Endometrial microvascular endothelial cells (primary cell): ENCODE results near the gene KIAA0319L. TPM values are rescaled to one million over a fixed set of nuclear protein-coding genes. Genes with fewer than 3 reads are reported as not detected.

Experiments
- in situ Hi-C: cut with HindIII; loops from 2 replicates; pipeline ENCODE4 v1.10.0; 2017; ENCODE audit warnings: low sequenced_read_pairs, low pct_unique_long_range_greater_than_20kb; ENCODE audit errors: inconsistent ontology term
- total RNA-seq: library from RNA; depleted of rRNA; stranded (reverse); fragments of >200 nt; gene quantifications from one replicate; pipeline ENCODE4 v1.2.3, GENCODE V29; 2015; ENCODE audit errors: inconsistent ontology term

Gene KIAA0319L
- total RNA-seq, 1 donor from 2014 or later = 40.9 TPM

DNA sequence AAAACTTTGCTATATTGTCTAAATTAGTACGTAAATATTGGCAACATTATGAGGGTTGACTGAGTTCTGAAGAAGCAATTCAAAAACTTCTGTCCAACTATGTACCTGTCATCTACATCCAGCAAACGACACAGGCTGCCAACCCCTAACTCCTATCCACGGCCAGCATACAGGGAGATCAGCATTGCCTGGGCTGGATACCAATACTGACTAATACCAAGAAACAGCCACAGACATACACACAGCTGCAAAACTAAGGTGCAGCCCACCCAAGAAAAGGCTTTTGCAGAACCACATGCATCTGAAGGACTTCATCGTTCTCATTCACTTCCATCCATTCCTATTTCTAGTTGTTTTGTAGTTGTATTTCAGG lies 2.0 kb downstream of the KIAA0319L start:
- in situ Hi-C loops = loop anchor here (25.0 kb wide), 1 partner anchor 182 kb away; no protein-coding TSS in a partner anchor

DNA sequence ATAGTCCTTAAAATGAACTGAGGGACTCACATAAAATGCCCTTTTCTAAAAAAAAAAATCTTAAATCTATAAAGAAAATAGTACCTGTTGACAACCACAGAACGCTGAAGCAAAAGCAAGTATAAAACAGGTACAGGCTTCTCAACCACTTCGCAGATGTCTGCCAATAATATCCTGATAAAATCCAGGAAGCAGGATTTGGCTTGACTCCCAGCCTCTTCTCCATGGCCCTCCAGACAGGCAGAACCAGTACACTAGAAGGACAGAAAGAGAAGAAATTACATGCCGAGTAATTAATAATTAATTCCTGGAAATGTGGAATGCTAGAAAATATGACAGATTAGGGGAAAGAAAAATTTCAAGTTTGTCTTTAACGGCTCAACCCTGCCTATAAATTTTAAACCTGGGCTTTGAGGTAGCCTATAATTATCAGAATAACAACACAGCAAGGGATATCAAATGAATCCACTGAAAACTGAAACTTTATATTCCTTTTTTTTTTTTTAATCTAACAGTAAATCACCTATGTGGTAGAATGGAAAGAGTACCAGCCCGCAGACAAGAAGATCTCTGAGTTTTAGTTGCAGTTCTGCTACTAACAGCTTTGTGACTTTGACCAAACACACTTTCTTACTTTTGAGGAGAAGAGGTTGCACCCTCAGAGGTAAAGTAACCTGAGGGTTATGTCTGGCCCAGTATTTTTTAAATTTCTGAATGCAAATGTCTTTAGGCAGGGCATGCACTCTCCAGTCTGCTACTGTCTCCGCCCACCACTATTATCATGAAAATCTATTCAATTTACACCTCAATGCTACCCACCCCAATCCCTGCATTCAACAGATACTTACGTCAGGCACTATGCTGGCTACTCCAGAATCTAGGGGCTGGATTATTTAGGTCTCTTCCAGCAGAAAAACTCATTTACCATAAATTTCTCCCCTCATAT lies 2.7 kb downstream of the KIAA0319L start:
- in situ Hi-C loops = loop anchor here (25.0 kb wide), 1 partner anchor 183 kb away; no protein-coding TSS in a partner anchor

DNA sequence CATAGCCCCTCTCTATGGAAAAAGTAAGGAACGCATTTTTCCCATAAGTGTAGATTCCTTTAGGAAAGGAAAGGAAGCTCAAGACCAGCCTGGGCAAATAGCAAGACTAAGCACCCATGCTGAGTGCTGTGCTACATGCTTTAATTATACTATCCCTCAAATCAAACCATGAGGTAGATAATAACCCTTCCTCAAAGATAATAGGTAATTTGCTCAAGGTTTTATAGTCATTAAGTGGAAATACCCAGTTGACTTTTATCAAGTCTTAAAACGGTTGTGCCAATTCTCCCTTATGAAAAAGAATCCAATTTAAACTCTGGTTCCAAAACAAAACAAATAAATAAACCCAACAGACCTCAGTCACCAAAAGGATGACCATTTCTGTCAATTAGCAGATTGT lies 3.4 kb downstream of the KIAA0319L start:
- in situ Hi-C loops = loop anchor here (25.0 kb wide), 1 partner anchor 183 kb away; no protein-coding TSS in a partner anchor

DNA sequence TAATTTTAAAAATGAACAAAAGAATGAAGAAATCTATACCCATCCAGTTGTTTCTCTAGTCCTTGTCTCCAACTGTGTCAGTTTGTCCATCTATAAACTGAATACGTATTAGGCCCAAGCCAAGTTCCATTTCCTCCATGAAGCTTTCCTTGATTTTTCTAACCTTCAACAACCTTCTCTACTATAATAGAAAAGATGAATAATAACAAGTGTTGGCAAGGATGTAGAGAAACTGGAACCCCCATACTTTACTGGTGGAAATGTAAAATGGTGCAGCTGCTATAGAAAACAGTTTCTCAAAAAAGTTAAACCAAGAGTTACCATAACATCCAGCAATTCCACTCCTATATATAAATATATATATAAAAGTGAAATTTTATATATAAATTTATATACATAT lies 10.6 kb downstream of the KIAA0319L start:
- in situ Hi-C loops = no loop called here

DNA sequence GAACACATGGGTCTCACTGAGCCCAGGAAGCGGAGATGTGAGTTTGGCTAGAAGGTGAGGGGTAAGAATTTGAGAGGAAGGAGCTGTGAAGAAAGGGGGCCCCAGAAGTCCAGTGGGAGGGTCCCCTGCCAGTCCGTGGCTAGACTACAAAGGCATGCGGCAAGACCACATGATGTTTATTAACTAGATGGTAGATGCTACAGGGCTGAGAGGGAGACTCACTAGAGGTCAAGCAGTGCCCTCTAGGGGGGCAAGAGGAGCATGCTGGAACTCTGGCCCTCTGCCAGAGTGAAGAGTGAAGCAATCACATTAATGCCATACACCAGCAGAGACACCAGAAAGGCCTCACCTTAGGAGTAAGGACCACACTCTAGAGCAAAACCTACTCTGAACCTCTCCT lies 12.2 kb downstream of the KIAA0319L start:
- in situ Hi-C loops = no loop called here

DNA sequence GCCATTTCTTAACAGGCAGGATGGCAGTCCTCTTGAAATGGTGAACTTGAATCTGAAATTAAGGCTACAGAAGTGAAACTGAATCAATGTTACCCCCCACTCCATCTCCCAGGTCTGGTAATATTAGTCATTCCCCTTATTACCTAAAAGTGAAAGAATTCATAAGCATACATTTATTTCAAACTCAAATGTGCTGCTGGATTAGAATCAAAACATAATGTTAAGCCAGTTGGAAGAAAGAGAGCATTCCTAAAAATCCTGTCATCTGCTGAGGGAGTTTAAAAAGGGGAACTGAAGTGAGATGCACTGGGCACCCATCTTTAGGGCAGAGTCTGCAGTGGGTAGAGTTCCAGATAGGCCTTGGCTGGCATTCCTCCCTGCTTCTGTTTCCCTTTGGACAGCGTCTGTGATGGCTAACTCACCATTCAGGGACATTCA lies 17.4 kb downstream of the KIAA0319L start:
- in situ Hi-C loops = no loop called here

DNA sequence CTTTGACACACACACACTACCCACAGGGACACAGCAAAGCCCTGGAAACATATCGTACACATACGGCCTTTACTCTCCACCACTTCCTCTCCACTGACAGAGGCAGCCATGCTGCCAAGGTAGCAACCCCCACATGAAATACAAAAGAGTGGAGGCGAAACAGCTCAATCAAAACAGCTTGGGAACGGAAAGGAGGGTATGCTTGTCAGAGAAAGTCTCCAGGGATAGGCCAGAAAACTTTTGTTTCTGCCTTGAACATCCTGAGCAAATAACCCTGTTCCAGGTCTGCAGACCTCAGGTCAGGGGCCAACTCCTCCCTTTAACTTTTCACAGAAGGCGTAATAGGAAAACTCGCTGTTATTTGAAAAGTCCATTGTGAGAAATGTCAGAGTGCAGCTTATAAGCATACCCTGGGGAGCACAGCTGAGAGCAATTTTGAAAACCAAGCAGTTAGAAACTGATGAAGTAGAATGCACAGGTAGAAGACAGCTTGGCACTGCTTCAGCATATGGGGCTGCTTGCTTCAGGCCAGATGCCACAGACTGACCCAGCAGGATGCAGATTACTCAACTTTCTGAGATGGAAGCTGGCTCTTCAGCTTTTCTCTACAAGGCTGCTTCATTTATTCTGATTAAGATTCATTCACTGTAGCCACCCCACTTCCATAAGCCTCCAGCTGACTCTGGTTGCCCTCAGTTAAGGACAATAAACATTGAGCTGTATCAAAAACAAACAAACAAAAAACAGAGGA lies 18.0 kb downstream of the KIAA0319L start:
- in situ Hi-C loops = no loop called here

DNA sequence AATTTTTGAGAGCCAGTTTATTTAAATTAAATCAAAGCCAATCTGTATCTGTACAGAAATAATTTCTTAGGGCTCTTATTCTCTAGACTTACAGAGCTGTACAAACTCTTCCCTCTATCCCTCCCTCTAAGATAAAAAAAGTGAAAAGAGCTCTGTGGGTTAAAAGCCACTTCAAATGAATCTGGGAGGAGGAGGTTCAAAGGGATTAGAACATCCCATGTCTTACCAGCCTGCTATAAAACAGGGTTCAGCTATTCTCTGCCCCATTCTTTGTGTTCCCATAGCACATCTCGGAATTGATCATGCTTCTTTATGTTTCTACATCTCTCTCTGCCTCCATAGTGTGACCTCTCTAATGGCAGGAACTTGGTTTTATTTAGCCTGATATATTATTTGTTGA lies 19.4 kb downstream of the KIAA0319L start:
- in situ Hi-C loops = no loop called here

DNA sequence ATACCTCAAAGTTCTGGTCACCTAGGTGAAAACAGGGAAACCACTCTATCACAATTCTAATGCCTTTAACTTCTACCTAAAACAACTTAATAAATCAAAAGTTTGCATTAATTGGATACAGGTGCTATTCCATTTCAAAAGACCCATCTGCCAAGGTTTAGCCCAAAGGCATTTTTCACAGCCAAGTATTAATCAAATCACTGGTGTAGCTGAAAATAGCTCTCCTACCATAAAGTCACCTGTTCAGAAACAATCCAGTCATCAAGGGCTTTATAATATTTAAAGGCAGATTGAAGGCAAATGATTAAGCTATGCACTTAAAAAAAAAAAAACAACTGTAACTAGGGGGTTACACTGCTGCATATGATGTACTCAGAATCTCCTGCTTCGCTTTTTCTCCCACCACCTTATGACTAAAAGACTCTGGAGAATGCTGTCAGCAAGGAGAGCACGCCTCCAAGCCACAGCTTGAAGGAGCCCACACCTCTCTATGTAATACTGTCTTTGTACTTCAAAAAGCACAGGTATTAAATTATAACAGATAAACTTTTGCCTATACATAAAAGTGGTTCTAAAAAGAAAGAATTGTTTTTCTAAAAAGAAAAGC lies 20.5 kb downstream of the KIAA0319L start:
- in situ Hi-C loops = no loop called here

DNA sequence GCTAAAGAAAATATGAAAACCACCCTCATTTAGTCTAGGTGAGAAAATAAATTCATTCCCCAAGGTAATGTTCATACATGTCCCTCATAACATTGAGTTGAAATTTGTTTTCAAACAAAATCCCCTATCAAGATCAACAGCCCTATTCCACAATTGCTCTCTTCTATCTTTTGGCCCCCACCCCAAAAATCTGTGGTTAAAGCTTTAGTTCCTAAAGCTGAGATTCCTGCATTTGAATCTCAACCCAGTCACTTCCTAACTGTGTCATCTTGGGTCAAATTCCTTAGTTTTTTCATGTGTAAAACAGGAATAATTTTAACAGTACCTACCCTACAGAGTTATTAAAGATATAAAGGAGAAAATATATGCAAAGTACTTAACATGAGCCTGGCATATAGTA lies 22.0 kb downstream of the KIAA0319L start:
- in situ Hi-C loops = no loop called here

DNA sequence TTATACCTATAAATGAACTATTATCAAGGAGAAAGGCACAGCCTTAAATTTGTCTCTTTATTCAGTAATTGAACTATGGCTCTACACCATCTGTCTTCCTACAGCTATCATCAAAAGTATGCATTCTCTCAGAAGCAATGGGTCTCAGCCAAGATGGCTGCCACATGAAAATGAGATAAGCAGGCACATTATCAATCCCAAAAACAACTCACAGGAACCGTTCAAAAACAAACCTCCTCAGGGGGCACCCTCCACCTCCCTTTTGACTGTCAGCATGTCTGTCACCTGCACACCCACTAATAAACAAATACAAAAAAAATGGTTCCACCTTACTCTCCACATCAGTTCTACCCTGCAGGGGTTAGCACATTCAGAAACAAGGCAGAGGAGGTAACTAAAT lies 23.6 kb downstream of the KIAA0319L start:
- in situ Hi-C loops = no loop called here

DNA sequence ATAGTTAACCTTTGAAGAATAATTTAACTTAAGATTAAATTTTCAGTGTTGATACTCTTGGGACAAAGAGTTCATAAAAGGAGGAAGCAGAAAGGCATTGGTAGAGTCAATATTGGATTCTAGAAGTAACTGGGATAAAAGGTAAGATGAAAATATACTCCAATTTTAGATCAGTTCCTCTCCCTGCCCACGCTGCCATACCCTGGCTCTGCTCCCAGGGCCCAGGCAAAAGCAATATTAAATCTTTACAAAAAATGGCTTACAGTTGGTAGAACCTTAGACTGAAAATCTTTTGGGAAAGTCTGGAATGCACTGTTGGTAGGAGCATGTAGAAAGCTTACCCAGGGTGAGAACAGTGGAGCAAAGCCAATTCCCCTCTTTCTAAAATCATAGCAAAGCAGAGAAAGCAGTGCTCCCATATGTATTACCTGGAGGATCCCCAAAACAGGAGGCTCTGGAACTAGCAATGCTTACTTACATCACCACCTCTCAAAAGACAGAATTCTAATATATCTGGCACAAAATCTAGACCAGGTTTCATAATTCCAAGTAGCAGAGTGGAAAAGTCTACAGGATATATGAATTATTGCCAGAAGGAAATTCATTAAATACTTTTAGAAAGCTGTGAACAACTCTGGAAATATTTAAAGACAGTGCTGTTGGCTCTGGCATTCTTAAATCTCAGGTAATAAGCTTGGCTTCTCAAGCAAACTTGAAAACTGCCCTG lies 24.5 kb downstream of the KIAA0319L start:
- in situ Hi-C loops = no loop called here

DNA sequence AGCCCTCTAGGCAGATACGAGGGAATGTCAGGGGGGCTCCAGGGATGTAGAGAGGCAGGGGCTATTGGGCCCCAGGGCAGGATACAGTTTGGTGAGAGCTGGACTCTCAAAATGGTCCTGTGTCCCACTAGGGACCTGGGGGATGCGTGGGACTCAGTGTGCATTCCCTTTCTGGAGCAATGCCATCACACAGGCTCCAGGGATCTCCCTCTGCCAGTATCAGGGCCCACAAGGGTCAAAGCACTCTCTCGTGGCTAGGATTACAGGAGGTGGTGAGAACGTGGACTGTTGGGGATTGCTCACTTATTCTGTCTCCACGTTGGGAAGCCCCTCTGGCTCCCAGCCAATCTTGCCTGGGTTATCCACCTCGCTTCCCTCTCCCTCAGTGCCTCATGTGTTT lies 25.8 kb downstream of the KIAA0319L start:
- in situ Hi-C loops = no loop called here

DNA sequence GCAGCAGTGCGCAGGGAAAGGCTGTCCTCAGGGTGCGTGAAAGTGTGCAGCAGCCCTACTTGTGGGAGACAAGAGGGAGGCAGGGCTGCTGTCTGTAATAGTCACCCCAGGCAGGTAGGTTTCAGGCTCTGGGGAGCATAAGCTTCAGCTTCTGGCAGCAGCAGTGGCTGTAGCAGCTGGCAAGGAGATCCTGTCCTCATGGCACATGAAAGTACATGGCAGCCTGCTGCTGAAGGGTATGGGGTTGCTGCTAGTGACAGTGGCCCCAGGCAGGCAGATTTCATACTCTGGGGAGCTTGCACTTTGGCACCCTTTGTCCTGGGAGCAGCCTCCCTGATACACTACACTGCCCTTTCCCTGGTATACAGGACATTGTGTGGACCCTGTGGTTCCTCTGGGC lies 26.3 kb downstream of the KIAA0319L start:
- in situ Hi-C loops = no loop called here

DNA sequence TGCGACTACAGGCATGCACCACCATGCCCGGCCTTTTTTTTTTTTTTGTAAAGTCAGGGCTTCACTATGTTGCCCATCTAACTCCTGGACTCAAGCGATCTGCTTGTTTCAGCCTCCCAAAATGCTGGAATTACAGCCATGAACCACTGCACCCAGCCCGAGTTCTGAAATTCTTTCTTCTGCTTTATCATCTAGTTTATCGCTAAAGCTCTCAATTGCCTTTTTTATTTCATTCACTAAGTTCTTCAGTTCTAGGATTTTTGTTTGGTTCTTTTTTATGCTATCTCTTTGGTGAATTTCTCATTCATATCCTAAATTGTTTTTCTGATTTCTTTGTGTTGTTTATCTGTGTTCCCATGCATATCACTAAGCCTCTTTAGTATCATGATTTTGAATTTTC lies 27.0 kb downstream of the KIAA0319L start:
- in situ Hi-C loops = no loop called here

DNA sequence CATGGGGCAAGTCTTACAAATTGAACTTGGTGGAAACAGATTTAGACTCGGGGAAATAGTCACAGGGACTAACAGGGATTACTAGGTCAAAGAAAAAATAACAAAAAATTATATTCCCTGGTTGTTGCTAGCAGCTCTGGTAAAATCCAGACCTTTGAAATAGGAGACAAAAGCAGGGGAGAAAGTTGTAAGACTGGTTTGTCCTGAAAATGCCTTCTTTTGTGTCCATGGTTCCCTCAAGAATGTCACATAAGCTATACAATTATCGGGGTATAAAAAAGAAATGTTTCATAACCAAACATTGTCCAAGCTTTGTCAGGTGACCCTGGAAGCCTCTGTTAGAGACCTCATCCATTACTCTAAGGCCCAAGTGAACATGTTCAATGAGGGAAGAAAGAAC lies 33.1 kb downstream of the KIAA0319L start:
- in situ Hi-C loops = no loop called here

DNA sequence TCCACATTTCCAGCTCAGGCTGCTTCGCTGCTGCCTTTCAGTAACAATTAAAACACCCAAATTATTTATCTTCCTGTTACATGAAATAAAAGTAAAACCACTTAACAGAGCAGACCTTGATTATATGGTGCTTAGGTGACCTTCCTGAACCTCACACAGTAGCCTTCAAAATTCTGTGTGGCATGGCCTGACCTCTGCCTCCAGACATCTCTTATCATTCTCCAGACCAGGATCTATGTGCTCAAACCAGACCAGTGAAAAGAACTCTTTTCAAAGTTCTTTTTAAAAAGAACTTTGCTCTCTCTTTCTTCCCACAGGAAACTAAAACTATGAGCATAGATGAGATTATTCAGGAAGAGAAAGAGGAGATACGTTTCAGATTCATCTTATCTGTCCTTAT lies 37.8 kb downstream of the KIAA0319L start:
- in situ Hi-C loops = no loop called here

DNA sequence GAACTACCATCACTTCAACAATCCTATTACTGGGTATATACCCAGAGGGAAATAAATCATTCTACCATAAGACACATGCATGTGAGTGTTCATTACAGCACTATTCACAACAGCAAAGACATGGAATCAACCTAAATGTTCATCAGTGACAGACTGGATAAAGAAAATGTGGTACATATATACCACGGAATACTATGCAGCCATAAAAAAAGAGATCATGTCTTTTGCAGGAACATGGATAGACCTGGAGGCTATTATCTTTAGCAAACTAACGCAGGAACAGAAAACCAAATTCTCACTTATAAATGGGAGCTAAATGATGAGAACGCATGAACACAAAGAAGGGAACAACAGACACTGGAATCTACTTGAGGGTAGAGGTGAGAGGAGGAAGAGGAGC lies 39.0 kb downstream of the KIAA0319L start:
- in situ Hi-C loops = no loop called here

DNA sequence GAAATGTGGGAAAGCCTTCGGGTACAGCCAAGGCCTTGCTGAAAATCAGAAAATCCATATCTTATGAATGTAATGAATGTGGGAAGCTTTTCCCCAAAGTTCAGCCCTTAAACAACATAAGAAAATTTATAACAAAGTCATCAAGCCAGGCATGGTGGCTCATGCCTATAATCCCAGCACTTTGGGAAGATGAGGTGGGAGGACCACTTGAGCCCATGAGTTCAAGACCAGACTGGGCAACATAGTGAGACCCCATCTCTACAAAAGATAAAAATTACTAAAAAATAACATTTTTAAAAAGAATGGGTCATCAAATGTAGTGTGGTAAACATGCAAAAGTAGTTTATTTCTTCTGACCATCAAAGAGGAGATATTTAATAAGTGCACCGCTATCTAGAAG lies 45.9 kb downstream of the KIAA0319L start:
- in situ Hi-C loops = no loop called here
